ENCODE results near the gene CNBD2. TPM values are rescaled to one million over a fixed set of nuclear protein-coding genes. Genes with fewer than 3 reads are reported as not detected.
"Not testable (repeated sequence)": the region's sequence is repeated elsewhere in the genome, so short reads cannot be mapped to it uniquely, and the experiment has no call there.

The CNBD2 gene
- polyA plus RNA-seq, 3 donors = 8.0 to 11.3 (median 9.3) TPM

GRCh38 chr20:36049408-36049807 lies 81.0 kb downstream of the CNBD2 start:
- Histone ChIP-seq H3K36me3 (replicated peaks in 1 of 2; ENCODE audit: control insufficient read depth in 1 of 2, insufficient read depth in 2 of 2, low read length in 2 of 2) (peaks cover 0 to 10% of the 10 kb centered on the region in 2 donors), H4K20me1 (ENCODE audit: insufficient read depth, low read length) (peaks cover 37% of the 10 kb centered on the region), H3K79me2 (ENCODE audit: insufficient read depth, low read length) (peaks cover 44% of the 10 kb centered on the region), H3K27ac (ENCODE audit: low read depth in 1 of 2, low read length in 2 of 2) (peak overlapping the region in 1 of 2 donors; percentile 94), H3K4me1 (ENCODE audit: control insufficient read depth in 1 of 2, insufficient read depth in 2 of 2, low read length in 2 of 2) (peaks cover 9 to 16% of the 10 kb centered on the region in 2 donors), H3K4me3 (replicated peaks in 1 of 3; ENCODE audit: low read depth in 2 of 3, low read length in 3 of 3) (peak overlapping the region; percentile 37 to 90 (median 87)), H3K9ac (ENCODE audit: insufficient read depth, low read length, poor library complexity, severe bottlenecking) (peak overlapping the region; percentile 99)
- H3K4me3 Mint-ChIP-seq = peak overlapping the region; percentile 86 to 96
- H3K9me3 ChIP-seq (replicated peaks in 1 of 2; ENCODE audit: control insufficient read depth in 1 of 2, insufficient read depth in 1 of 2, low read length in 2 of 2); H3K9me3 Mint-ChIP-seq; H2AFZ ChIP-seq (ENCODE audit: insufficient read depth, low read depth, low read length, poor library complexity, severe bottlenecking); H3K27me3 Mint-ChIP-seq (ENCODE audit: low read depth in 3 of 3); DNase-seq; intact Hi-C loops (cut with micrococcal nuclease); H3K4me2 ChIP-seq (replicated peaks; ENCODE audit: extremely low read depth, low read length, poor library complexity, severe bottlenecking); H3K27me3 ChIP-seq (ENCODE audit: control insufficient read depth in 2 of 2, insufficient read depth in 2 of 2, low read length in 2 of 2): not testable (repeated sequence)
- peaks cover 7 to 21% of the 10 kb centered on the region in 2 donors for H3K36me3 Mint-ChIP-seq
- WGBS (ENCODE audit: insufficient coverage) = no CpG with 5 or more reads among the region's 2 CpGs
- H3K4me1 Mint-ChIP-seq = peaks cover 44% of the 10 kb centered on the region
- H3K27ac Mint-ChIP-seq = peak overlapping the region in 5 of 7 donors; percentile 18 to 97 (median 88)

DNA sequence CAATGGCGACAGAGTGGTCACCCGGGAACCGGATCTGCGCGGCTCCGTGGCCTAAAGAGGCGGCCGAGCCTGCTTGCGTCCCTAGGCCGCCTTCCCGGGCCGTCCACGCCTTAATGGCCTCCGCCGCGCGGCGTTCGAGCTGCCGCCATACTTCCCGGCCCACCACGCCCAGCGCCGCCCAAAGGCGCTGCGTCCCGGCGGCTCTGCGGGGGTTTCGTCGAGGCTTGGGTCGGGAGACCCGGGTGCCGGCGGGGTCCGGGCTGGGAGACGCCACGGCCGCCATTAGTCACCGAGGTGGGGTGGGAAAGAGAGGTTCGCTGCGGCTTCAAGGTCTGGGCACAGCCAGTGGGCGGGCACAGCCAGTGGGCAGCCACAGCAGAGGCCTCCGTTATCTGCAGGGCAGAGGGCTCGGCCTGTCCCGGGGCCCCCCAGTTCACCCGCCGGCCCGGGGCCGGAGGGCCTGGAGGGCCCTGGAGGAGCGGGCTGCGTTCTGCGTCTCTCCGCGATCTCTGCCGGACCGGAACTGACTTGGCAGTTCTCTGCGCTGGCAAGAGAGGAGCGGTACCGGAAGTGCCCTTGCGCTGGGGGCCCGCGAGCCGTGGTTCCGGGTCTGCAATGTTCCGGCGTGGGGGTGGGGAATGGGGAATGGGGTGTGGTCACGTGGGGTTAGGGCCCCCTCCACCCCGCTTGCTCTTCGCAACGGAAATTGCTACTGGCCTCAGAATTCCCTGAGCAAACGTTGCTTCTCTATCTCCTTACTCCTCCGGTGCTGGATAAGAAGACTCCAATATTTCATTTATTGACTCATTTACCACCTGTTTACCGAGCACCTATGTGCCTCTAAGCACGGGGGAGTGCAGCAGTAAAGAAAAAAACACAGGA lies 82.3 kb downstream of the CNBD2 start:
- Mint-ChIP-seq H3K9me3 (peaks cover 0 to 2% (median 0%) of the 10 kb centered on the region in 7 donors), H3K4me3 (peak overlapping the region; percentile 86 to 96), H3K36me3 (peaks cover 4 to 17% of the 10 kb centered on the region in 2 donors), H3K4me1 (peaks cover 42% of the 10 kb centered on the region), H3K27me3 (ENCODE audit: low read depth in 3 of 3) (peaks cover 0 to 5% (median 2%) of the 10 kb centered on the region in 3 donors), H3K27ac (peak overlapping the region; percentile 88 to 97 (median 93))
- peaks cover 24% of the 10 kb centered on the region for H4K20me1 ChIP-seq (ENCODE audit: insufficient read depth, low read length)
- H3K79me2 ChIP-seq (ENCODE audit: insufficient read depth, low read length) = peaks cover 44% of the 10 kb centered on the region
- under 1% methylated on average over 62 of the region's 75 CpGs for WGBS (ENCODE audit: insufficient coverage)
- DNase-seq = peak; percentile 80 to 87 (median 86)
- peak overlapping the region; percentile 82 to 90 (median 87) for H3K4me3 ChIP-seq (replicated peaks in 1 of 3; ENCODE audit: low read depth in 2 of 3, low read length in 3 of 3)
- H3K4me1 ChIP-seq (ENCODE audit: control insufficient read depth in 1 of 2, insufficient read depth in 2 of 2, low read length in 2 of 2) = peaks cover 9 to 16% of the 10 kb centered on the region in 2 donors
- peak overlapping the region; percentile 94 to 96 for H3K27ac ChIP-seq (ENCODE audit: low read depth in 1 of 2, low read length in 2 of 2)
- intact Hi-C loops (cut with micrococcal nuclease) = no loop called here
- no peaks in the 10 kb centered on the region for H3K27me3 ChIP-seq (ENCODE audit: control insufficient read depth in 2 of 2, insufficient read depth in 2 of 2, low read length in 2 of 2)
- TF ChIP-seq, protein P1, sequence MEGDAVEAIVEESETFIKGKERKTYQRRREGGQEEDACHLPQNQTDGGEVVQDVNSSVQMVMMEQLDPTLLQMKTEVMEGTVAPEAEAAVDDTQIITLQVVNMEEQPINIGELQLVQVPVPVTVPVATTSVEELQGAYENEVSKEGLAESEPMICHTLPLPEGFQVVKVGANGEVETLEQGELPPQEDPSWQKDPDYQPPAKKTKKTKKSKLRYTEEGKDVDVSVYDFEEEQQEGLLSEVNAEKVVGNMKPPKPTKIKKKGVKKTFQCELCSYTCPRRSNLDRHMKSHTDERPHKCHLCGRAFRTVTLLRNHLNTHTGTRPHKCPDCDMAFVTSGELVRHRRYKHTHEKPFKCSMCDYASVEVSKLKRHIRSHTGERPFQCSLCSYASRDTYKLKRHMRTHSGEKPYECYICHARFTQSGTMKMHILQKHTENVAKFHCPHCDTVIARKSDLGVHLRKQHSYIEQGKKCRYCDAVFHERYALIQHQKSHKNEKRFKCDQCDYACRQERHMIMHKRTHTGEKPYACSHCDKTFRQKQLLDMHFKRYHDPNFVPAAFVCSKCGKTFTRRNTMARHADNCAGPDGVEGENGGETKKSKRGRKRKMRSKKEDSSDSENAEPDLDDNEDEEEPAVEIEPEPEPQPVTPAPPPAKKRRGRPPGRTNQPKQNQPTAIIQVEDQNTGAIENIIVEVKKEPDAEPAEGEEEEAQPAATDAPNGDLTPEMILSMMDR (IDR thresholded peaks at IDR 0.05) = no peak
- H3K4me2 ChIP-seq (replicated peaks; ENCODE audit: extremely low read depth, low read length, poor library complexity, severe bottlenecking) = peak overlapping the region; percentile 79
- H2AFZ ChIP-seq (ENCODE audit: insufficient read depth, low read depth, low read length, poor library complexity, severe bottlenecking) = peak overlapping the region; percentile 79
- H3K9ac ChIP-seq (ENCODE audit: insufficient read depth, low read length, poor library complexity, severe bottlenecking) = peak overlapping the region; percentile 99
- peaks cover 0 to 5% of the 10 kb centered on the region in 2 donors for H3K36me3 ChIP-seq (replicated peaks in 1 of 2; ENCODE audit: control insufficient read depth in 1 of 2, insufficient read depth in 2 of 2, low read length in 2 of 2)
- H3K9me3 ChIP-seq (replicated peaks in 1 of 2; ENCODE audit: control insufficient read depth in 1 of 2, insufficient read depth in 1 of 2, low read length in 2 of 2) = no peaks in the 10 kb centered on the region

Data from CD14-positive monocyte (primary cell).